SK-N-MC (cell line): ENCODE data around the gene METTL1.

Experiments
- EZH2 ChIP-seq: fragments of 200-600 bp; sonication (generic); IDR thresholded peaks from one replicate; pipeline ENCODE4 v1.6.1; 2017; ENCODE audit warnings: antibody characterized with exemption
- FOXP2 ChIP-seq: optimal IDR thresholded peaks from 2 replicates; pipeline ENCODE3; 2011; ENCODE audit warnings: mild to moderate bottlenecking, moderate library complexity; ENCODE audit not compliant: insufficient read depth; ENCODE audit errors: extremely low read length, control extremely low read depth
- POLR2AphosphoS5 ChIP-seq: IDR thresholded peaks from 2 replicates; pipeline ENCODE4 v1.6.1; 2012; ENCODE audit warnings: mild to moderate bottlenecking, low read depth, low read length, borderline replicate concordance

DNA sequence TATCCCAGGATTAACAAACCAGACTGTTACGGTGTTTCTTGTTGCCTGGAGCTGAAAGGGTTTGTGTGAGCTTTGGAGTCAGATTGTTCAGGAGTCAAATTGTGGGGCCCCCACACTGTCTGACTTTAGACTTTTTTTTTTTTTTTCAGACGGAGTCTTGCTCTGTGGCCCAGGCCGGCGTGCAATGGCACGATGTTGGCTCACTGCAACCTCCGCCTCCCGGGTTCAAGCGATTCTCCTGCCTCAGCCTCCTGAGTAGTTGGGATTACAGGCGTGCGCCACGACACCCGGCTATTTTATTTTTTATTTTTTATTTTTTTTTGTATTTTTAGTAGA lies 11.5 kb upstream of the METTL1 start:
- TF ChIP-seq EZH2 (no peak), POLR2AphosphoS5 (no peak), FOXP2 (no peak)
